K562 (cell line): ENCODE results near the gene PDE8B. TPM values are rescaled to one million over a fixed set of nuclear protein-coding genes. Genes with fewer than 3 reads are reported as not detected.

Source experiments
- ATAC-seq: fragments of 200-7000 bp; cut with Tn5 transposase; 3 replicates; pipeline ENCODE4 v1.9.1; 2020; ENCODE audit warnings: moderate library complexity
- BruUV-seq: library from RNA; stranded (reverse); fragments of 400-500 nt; replicated peaks from 2 replicates; lab custom pipeline; 2021; lab: Mats Ljungman, UMichigan
- CTCF ChIA-PET: fragments of 300-600 bp; formaldehyde crosslinking; extraction: SDS; loops from one replicate; lab custom pipeline; 2021; ENCODE audit warnings: low intra/inter-chr PET ratio; lab: Yijun Ruan, JAX
- POLR2A ChIA-PET: fragments of 300-600, 350-650 bp; sonication (Branson Sonifier 250); formaldehyde crosslinking; extraction: SDS; loops from one replicate; lab custom pipeline; 2021; ENCODE audit warnings: antibody characterized with exemption, inconsistent platforms; lab: Yijun Ruan, JAX
- DNase-seq, 4 experiments: peaks; one replicate each; pipeline versions ENCODE4 v3.0.0 to v3.0.0-alpha.2; 2011 to 2018; ENCODE audit warnings: low spot score in 3 of 4, mixed read lengths in 3 of 4; ENCODE audit errors: extremely low read depth in 1 of 4
- FAIRE-seq: peaks from 2 replicates; lab custom pipeline; 2011; peaks lifted over from hg19 to GRCh38; lab: Jason Lieb, UNC
- H2AFZ ChIP-seq: 2 replicates; pipeline ENCODE4 v1.6.0; 2011; ENCODE audit warnings: low read depth, low read length, control low read depth, inconsistent platforms
- H3K27ac ChIP-seq: fragments of 200-600 bp; 3 replicates; pipeline ENCODE4 v1.8.0; 2011; ENCODE audit warnings: low read depth, mild to moderate bottlenecking, control low read depth, inconsistent platforms, low read length, moderate library complexity, mixed read lengths; ENCODE audit errors: extremely low read depth
- H3K27me3 ChIP-seq, 2 experiments: fragments of 300-600 bp in 1 of 2; 2 replicates in 1 of 2; 3 replicates in 1 of 2; pipeline versions ENCODE4 v1.6.0 to v1.8.0; 2011; ENCODE audit warnings: inconsistent platforms in 2 of 2, low read length in 2 of 2, mild to moderate bottlenecking in 1 of 2, mixed read lengths in 1 of 2, moderate library complexity in 1 of 2; ENCODE audit not compliant: control insufficient read depth in 2 of 2, insufficient read depth in 2 of 2
- H3K36me3 ChIP-seq: fragments of 300-600 bp; 3 replicates; pipeline ENCODE4 v1.8.0; 2011; ENCODE audit warnings: mild to moderate bottlenecking, low read length, inconsistent platforms; ENCODE audit not compliant: control insufficient read depth, insufficient read depth
- H3K4me1 ChIP-seq, 2 experiments: fragments of 200-600 bp in 1 of 2; replicated peaks in 1 of 2; 2 replicates in 1 of 2; 3 replicates in 1 of 2; pipeline versions ENCODE4 v1.5.1 to v1.8.0; 2011; ENCODE audit warnings: inconsistent platforms in 2 of 2, low read length in 2 of 2, mild to moderate bottlenecking in 1 of 2, mixed read lengths in 1 of 2, moderate library complexity in 1 of 2; ENCODE audit not compliant: control insufficient read depth in 2 of 2, insufficient read depth in 2 of 2
- H3K4me2 ChIP-seq: 2 replicates; pipeline ENCODE4 v1.6.1; 2011; ENCODE audit warnings: low read length, control low read depth, inconsistent platforms, mixed read lengths; ENCODE audit not compliant: insufficient read depth
- H3K4me3 ChIP-seq: fragments of 200-600 bp; sonication (generic), shearing (Covaris generic); 2 replicates; pipeline ENCODE4 v1.5.1; 2016; ENCODE audit warnings: control low read depth, inconsistent platforms
- H3K79me2 ChIP-seq: fragments of 200-600 bp; 3 replicates; pipeline ENCODE4 v1.8.0; 2011; ENCODE audit warnings: low read length, inconsistent platforms; ENCODE audit not compliant: control insufficient read depth, insufficient read depth
- H3K9ac ChIP-seq, 2 experiments: 2 replicates each; pipeline versions ENCODE4 v1.6.0 to v1.6.1; 2011; ENCODE audit warnings: low read depth in 2 of 2, low read length in 2 of 2, control low read depth in 1 of 2, inconsistent platforms in 1 of 2, mild to moderate bottlenecking in 1 of 2, mixed read lengths in 1 of 2; ENCODE audit not compliant: insufficient read depth in 1 of 2
- H3K9me1 ChIP-seq: one replicate; pipeline ENCODE4 v1.6.0; 2011; ENCODE audit warnings: inconsistent platforms, mild to moderate bottlenecking, low read length, moderate library complexity; ENCODE audit not compliant: control insufficient read depth, insufficient read depth
- H3K9me3 ChIP-seq: replicated peaks from 2 replicates; pipeline ENCODE4 v1.5.1; 2011; ENCODE audit warnings: low read depth, low read length, inconsistent platforms; ENCODE audit not compliant: control insufficient read depth, insufficient read depth
- H4K20me1 ChIP-seq: replicated peaks from 2 replicates; pipeline ENCODE4 v1.6.1; 2011; ENCODE audit warnings: low read length, inconsistent platforms, mixed read lengths; ENCODE audit not compliant: control insufficient read depth, insufficient read depth
- BRF2 ChIP-seq: IDR thresholded peaks from 3 replicates; pipeline ENCODE4 v1.6.1; 2011; ENCODE audit warnings: borderline replicate concordance, mild to moderate bottlenecking; ENCODE audit not compliant: insufficient read length, insufficient read depth
- CHAMP1 ChIP-seq: fragments of 450-650 bp; IDR thresholded peaks from 2 replicates; pipeline ENCODE4 v1.6.1; 2016; ENCODE audit warnings: mild to moderate bottlenecking
- CHD2 ChIP-seq: IDR thresholded peaks from 2 replicates; pipeline ENCODE4 v1.6.1; 2011; ENCODE audit warnings: low read depth, low read length
- FOXP4 ChIP-seq: sonication (generic); formaldehyde crosslinking; IDR thresholded peaks from 2 replicates; pipeline ENCODE4 v1.8.0; 2022; ENCODE audit warnings: mild to moderate bottlenecking, missing genetic modification reagents, borderline replicate concordance
- LARP7 ChIP-seq: fragments of 450-650 bp; IDR thresholded peaks from 2 replicates; pipeline ENCODE4 v1.6.1; 2016
- LEF1 ChIP-seq: fragments of 450-650 bp; IDR thresholded peaks from 2 replicates; pipeline ENCODE4 v1.6.1; 2016; ENCODE audit warnings: mild to moderate bottlenecking
- MIER1 ChIP-seq: fragments of 450-650 bp; IDR thresholded peaks from 2 replicates; pipeline ENCODE4 v1.6.1; 2016; ENCODE audit warnings: antibody characterized with exemption, mild to moderate bottlenecking, low read depth
- NFIC ChIP-seq: fragments of 450-650 bp; IDR thresholded peaks from 2 replicates; pipeline ENCODE4 v1.6.1; 2017; ENCODE audit warnings: mild to moderate bottlenecking, inconsistent platforms
- NUFIP1 ChIP-seq: fragments of 450-650 bp; IDR thresholded peaks from 2 replicates; pipeline ENCODE4 v1.6.1; 2018; ENCODE audit not compliant: partially characterized antibody
- PCBP1 ChIP-seq: fragments of 200-400 bp; formaldehyde crosslinking; IDR thresholded peaks from 2 replicates; pipeline ENCODE4 v1.6.1; 2018; ENCODE audit warnings: mild to moderate bottlenecking, low read depth, low read length; ENCODE audit not compliant: poor library complexity, severe bottlenecking
- RB1 ChIP-seq: fragments of 450-650 bp; IDR thresholded peaks from 2 replicates; pipeline ENCODE4 v1.6.1; 2017; ENCODE audit warnings: low read depth, mild to moderate bottlenecking
- RFX1 ChIP-seq: fragments of 450-650 bp; IDR thresholded peaks from 2 replicates; pipeline ENCODE4 v1.6.1; 2016; ENCODE audit warnings: mild to moderate bottlenecking, moderate library complexity
- STAT5B ChIP-seq: fragments of 250-450 bp; sonication (Bioruptor Pico); IDR thresholded peaks from 2 replicates; pipeline ENCODE4 v1.8.0; 2021; ENCODE audit warnings: mild to moderate bottlenecking, inconsistent platforms
- ZBED1 ChIP-seq: IDR thresholded peaks from 2 replicates; pipeline ENCODE4 v1.6.1; 2014
- ZNF143 ChIP-seq: sonication (generic); formaldehyde crosslinking; IDR thresholded peaks from 2 replicates; pipeline ENCODE4 v1.9.0; 2022; ENCODE audit warnings: mild to moderate bottlenecking, missing genetic modification reagents
- ZNF217 ChIP-seq: sonication (generic); formaldehyde crosslinking; IDR thresholded peaks from 2 replicates; pipeline ENCODE4 v1.8.0; 2022; ENCODE audit warnings: mild to moderate bottlenecking, missing genetic modification reagents
- ZNF23 ChIP-seq: fragments of 250-450 bp; sonication (Bioruptor Pico); IDR thresholded peaks from 2 replicates; pipeline ENCODE4 v1.4.0; 2020; ENCODE audit warnings: mild to moderate bottlenecking
- ZNF561 ChIP-seq: fragments of 450-650 bp; formaldehyde crosslinking; conservative IDR thresholded peaks from 2 replicates; pipeline ENCODE4 v1.4.0; 2020; ENCODE audit warnings: mild to moderate bottlenecking, moderate library complexity
- WGBS: fragments of 100-300 bp; shearing (Covaris generic); methylation state at CpG from one replicate; pipeline ENCODE4 v1.1.6; 2016; ENCODE audit warnings: low coverage, mixed read lengths; ENCODE audit not compliant: insufficient coverage; ENCODE audit errors: missing lambda C conversion rate; 5-methylcytosine and 5-hydroxymethylcytosine counted together
- in situ Hi-C: fragments of 300-500 bp; cut with MboI; formaldehyde crosslinking; loops from 4 replicates; pipeline ENCODE4 v1.15.0; 2018; ENCODE audit warnings: inconsistent platforms, mixed read lengths
- intact Hi-C: fragments of 100-400 bp; cut with micrococcal nuclease; formaldehyde crosslinking; loops from 2 replicates; pipeline ENCODE4 v1.14.2; 2022
- polyA plus RNA-seq, 8 experiments: library from polyadenylated mRNA; depleted of rRNA in 4 of 8; stranded (reverse) in 5 of 8; unstranded in 3 of 8; fragments of >200 nt; fragmentation: Nextera tagmentation in 2 of 8; fragmentation: Illumina TruSeq in 1 of 8; extraction: Ambion mirVana in 2 of 8; extraction: Trizol in 1 of 8; gene quantifications; 2 replicates each; pipeline versions ENCODE4 v1.2.1 to v1.2.3, GENCODE V29; 2011 to 2014; ENCODE audit warnings: inconsistent platforms in 1 of 8, missing spikeins in 1 of 8
- total RNA-seq, 7 experiments: library from RNA; depleted of rRNA in 6 of 7; stranded (reverse); fragments of >200 nt in 6 of 7; fragmentation: Illumina TruSeq in 2 of 7; extraction: Trizol in 2 of 7; gene quantifications; 2 replicates each; pipeline versions ENCODE4 v1.2.1 to v1.2.3, GENCODE V29; 2011 to 2021; ENCODE audit warnings: low replicate concordance in 1 of 7

The PDE8B gene
- total and polyA plus RNA-seq, 9 of the 15 experiments (the other 6 are each of a cell fraction or from before 2014, with no cell fraction given) = 0.15 to 0.28 TPM; not detected in 7

GRCh38 chr5:77368367-77368766 is 157.9 kb downstream of the PDE8B start:
- TF ChIP-seq ZNF217 (CRISPR knock-in tag) (no peak), BRF2 (no peak), FOXP4 (CRISPR knock-in tag) (no peak), ZNF143 (CRISPR knock-in tag) (no peak), CHD2 (no peak), RB1 (no peak), PCBP1 (no peak), ZBED1 (no peak), MIER1 (no peak), LEF1 (no peak), ZNF23 (CRISPR knock-in tag) (no peak), NFIC (no peak), LARP7 (no peak), CHAMP1 (no peak), STAT5B (CRISPR knock-in tag) (no peak), RFX1 (no peak), ZNF561 (CRISPR knock-in tag) (no peak), NUFIP1 (no peak)
- FAIRE-seq (no peak), DNase-seq (no peak), ATAC-seq (no peak)
- Histone ChIP-seq H3K4me3 (no peak overlapping the region), H3K9me3 (no peaks in the 10 kb centered on the region), H3K9ac (no peak overlapping the region), H3K4me1 (no peaks in the 10 kb centered on the region), H2AFZ (no peak overlapping the region), H3K79me2 (no peaks in the 10 kb centered on the region), H3K9me1 (no peaks in the 10 kb centered on the region), H3K27me3 (peaks cover 9 to 20% of the 10 kb centered on the region in 2 experiments; a peak in 4 of 5 replicates), H3K27ac (no peak overlapping the region), H3K36me3 (no peaks in the 10 kb centered on the region), H4K20me1 (no peaks in the 10 kb centered on the region), H3K4me2 (no peak overlapping the region)
- POLR2A ChIA-PET = no interaction called here
- CTCF ChIA-PET = no interaction called here
- BruUV-seq = no TSS peak
- WGBS = 0% methylated on average over 5 of the region's 5 CpGs
- intact Hi-C loops (no loop called here), in situ Hi-C loops (no loop called here)
